ENCODE measurements around the gene MEMO1. TPM values are rescaled to one million over a fixed set of nuclear protein-coding genes. Genes with fewer than 3 reads are reported as not detected.
"Not testable (repeated sequence)": the region's sequence is repeated elsewhere in the genome, so short reads cannot be mapped to it uniquely, and the experiment has no call there.

The MEMO1 gene
- total RNA-seq, 8 experiments from 2014 or later = 24.3 to 56.6 (median 34.3) TPM

DNA sequence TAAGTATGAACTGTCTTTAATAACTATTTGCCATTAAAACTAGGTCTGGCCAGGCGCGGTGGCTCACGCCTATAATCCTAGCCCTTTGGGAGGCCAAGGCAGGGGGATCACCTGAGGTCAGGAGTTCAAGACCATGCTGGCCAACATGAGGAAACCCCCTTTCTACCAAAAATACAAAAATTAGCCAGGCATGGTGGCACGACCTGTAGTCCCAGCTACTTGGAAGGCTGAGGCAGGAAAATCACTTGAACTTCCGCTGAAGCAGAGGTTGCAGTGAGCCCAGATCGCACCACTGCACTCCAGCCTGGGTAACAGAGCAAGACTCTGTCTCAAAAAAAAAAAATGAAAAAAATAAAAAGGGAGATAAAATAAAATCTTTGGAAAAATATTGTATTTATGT is 44.4 kb downstream of the MEMO1 start:
- H3K4me1 ChIP-seq (replicated peaks in 1 of 2); H3K27ac ChIP-seq; in situ Hi-C loops (cut with MboI; ENCODE audit: low pct_unique_long_range_greater_than_20kb in 2 of 9, low sequenced_read_pairs in 9 of 9, unreplicated experiment in 9 of 9); ATAC-seq (replicated peaks in 6 of 8); H3K4me3 ChIP-seq: not testable (repeated sequence)
- 96 to 100% (median 100%) methylated on average over 1 to 6 of the region's 6 CpGs; no CpG with 5 or more reads in 2 of the 10 experiments for WGBS, 10 experiments

- Histone ChIP-seq H3K27ac (no peak overlapping the region), H3K4me3 (no peak overlapping the region), H3K4me1 (replicated peaks in 1 of 2) (no peaks in the 10 kb centered on the region)
- ATAC-seq (replicated peaks in 6 of 8) = no peak
- in situ Hi-C loops (cut with MboI; ENCODE audit: low pct_unique_long_range_greater_than_20kb in 2 of 9, low sequenced_read_pairs in 9 of 9, unreplicated experiment in 9 of 9) = no loop called here
- 98 to 100% (median 100%) methylated on average over 2 to 5 of the region's 5 CpGs; no CpG with 5 or more reads in 4 of the 10 experiments for WGBS, 10 experiments
These were observed 45.7 kb downstream of the MEMO1 start for GRCh38 chr2:31965094-31965493.

DNA sequence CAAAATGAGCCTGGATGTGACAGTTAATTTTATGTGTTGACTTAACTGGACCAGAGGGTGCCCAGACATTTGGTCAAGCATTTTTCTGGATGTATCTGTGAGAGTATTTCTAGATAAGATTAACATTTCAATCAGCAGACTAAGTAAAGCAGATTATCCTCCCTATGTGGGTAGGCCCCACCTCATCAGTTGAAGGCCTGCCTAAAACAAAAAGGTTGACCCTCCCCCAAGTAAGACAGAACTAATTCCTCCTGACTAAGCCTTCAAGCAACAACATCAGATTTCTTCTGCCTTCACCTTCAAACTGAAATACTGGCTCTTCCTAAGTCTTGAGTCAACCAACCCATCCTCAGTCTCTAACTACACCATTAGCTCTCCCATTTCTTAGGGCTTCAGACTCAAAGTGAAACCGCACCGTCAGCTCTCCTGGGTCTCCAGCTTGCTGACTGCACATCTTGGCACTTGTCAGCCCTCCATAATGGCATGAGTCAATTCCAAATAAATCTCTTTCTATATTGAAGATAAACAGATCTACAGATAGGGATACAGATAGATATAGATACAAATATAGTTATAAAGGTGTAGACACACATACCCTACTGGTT is 47.9 kb downstream of the MEMO1 start:
- H3K27ac ChIP-seq = no peak overlapping the region
- WGBS, 10 experiments = 90 to 100% (median 100%) methylated on average over 1 to 2 of the region's 2 CpGs; no CpG with 5 or more reads in 3 of the 10 experiments
- H3K4me1 ChIP-seq (replicated peaks in 1 of 2) = no peaks in the 10 kb centered on the region
- H3K4me3 ChIP-seq = no peak overlapping the region
- ATAC-seq (replicated peaks in 6 of 8) = no peak
- in situ Hi-C loops (cut with MboI; ENCODE audit: low pct_unique_long_range_greater_than_20kb in 2 of 9, low sequenced_read_pairs in 9 of 9, unreplicated experiment in 9 of 9) = no loop called here

- Histone ChIP-seq H3K4me1 (replicated peaks in 1 of 2) (no peaks in the 10 kb centered on the region), H3K27ac (no peak overlapping the region), H3K4me3 (no peak overlapping the region)
- WGBS, 10 experiments = 87 to 100% (median 92%) methylated on average over 1 to 3 of the region's 5 CpGs; no CpG with 5 or more reads in 5 of the 10 experiments
- in situ Hi-C loops (cut with MboI; ENCODE audit: low pct_unique_long_range_greater_than_20kb in 2 of 9, low sequenced_read_pairs in 9 of 9, unreplicated experiment in 9 of 9) = no loop called here
- ATAC-seq (replicated peaks in 6 of 8) = no peak
These were observed 52.6 kb downstream of the MEMO1 start for GRCh38 chr2:31958140-31958717.

GRCh38 chr2:31957354-31958139 is 53.3 kb downstream of the MEMO1 start:
- 86 to 100% (median 100%) methylated on average over 1 of the region's 1 CpG; no CpG with 5 or more reads in 3 of the 10 experiments for WGBS, 10 experiments
- no peak overlapping the region for H3K4me3 ChIP-seq
- H3K4me1 ChIP-seq (replicated peaks in 1 of 2) = no peaks in the 10 kb centered on the region
- no peak for ATAC-seq (replicated peaks in 6 of 8)
- no peak overlapping the region for H3K27ac ChIP-seq
- in situ Hi-C loops (cut with MboI; ENCODE audit: low pct_unique_long_range_greater_than_20kb in 2 of 9, low sequenced_read_pairs in 9 of 9, unreplicated experiment in 9 of 9) = no loop called here

DNA sequence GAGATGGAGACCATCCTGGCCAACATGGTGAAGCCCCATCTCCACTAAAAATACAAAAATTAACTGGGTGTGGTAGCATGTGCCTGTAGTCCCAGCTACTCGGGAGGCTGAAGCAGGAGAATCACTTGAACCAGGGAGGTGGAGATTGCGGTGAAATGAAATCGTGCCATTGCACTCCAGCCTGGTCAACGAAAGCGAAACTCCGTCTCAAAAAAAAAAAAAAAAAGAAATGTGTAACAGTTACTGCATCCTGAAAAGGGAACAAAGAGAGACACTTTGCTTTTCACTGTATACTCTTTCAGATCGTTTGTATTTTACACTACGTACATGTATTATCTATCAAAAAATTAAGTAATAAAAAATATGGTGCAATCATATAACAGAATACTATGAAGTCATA is 53.9 kb downstream of the MEMO1 start:
- H3K4me3 ChIP-seq; H3K4me1 ChIP-seq (replicated peaks in 1 of 2); ATAC-seq (replicated peaks in 6 of 8); H3K27ac ChIP-seq; in situ Hi-C loops (cut with MboI; ENCODE audit: low pct_unique_long_range_greater_than_20kb in 2 of 9, low sequenced_read_pairs in 9 of 9, unreplicated experiment in 9 of 9): not testable (repeated sequence)
- 90 to 100% (median 95%) methylated on average over 3 to 7 of the region's 8 CpGs; no CpG with 5 or more reads in 1 of the 10 experiments for WGBS, 10 experiments

DNA sequence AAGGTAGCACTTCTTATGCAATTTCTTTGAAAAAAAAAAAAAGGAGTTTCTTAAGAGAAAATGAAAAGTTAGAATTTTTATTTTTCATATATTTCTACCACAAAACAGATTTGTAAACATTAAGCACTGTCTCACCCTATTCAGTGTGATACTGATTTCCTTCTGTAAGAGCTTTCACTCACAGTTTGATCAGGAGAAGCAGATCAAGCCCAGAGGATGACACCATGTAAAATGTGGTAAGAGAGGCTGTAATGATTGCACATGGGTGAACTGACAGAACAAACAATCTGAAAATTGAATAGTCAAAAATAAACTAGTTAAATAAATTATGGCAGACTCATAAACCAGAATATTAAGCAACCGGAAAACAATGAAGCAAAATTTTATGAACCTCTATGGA is 54.5 kb downstream of the MEMO1 start:
- Histone ChIP-seq H3K4me1 (replicated peaks in 1 of 2) (no peaks in the 10 kb centered on the region), H3K27ac (no peak overlapping the region), H3K4me3 (no peak overlapping the region)
- WGBS, 10 experiments = 83 to 100% (median 100%) methylated on average over 1 of the region's 1 CpG; no CpG with 5 or more reads in 3 of the 10 experiments
- in situ Hi-C loops (cut with MboI; ENCODE audit: low pct_unique_long_range_greater_than_20kb in 2 of 9, low sequenced_read_pairs in 9 of 9, unreplicated experiment in 9 of 9) = no loop called here
- ATAC-seq (replicated peaks in 6 of 8) = no peak

DNA sequence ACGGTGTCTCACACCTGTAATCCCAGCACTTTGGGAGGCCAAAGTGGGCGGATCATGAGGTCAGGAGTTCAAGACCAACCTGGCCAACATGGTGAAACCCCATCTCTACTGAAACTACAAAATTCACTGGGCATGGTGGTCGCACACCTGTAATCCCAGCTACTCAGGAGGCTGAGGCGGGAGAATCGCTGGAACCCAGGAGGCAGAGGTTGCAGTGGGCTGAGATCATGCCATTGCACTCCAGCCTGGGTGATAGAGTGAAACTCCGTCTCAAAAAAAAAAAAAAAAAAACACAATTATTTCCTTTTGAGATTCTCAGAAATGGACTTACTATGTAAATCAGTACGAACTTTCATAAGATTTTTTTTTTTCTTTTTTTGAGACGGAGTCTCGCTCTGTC is 57.7 kb downstream of the MEMO1 start:
- H3K4me1 ChIP-seq (replicated peaks in 1 of 2); H3K4me3 ChIP-seq; ATAC-seq (replicated peaks in 6 of 8); H3K27ac ChIP-seq; in situ Hi-C loops (cut with MboI; ENCODE audit: low pct_unique_long_range_greater_than_20kb in 2 of 9, low sequenced_read_pairs in 9 of 9, unreplicated experiment in 9 of 9): not testable (repeated sequence)
- 88 to 100% (median 95%) methylated on average over 1 to 7 of the region's 9 CpGs; no CpG with 5 or more reads in 2 of the 10 experiments for WGBS, 10 experiments

DNA sequence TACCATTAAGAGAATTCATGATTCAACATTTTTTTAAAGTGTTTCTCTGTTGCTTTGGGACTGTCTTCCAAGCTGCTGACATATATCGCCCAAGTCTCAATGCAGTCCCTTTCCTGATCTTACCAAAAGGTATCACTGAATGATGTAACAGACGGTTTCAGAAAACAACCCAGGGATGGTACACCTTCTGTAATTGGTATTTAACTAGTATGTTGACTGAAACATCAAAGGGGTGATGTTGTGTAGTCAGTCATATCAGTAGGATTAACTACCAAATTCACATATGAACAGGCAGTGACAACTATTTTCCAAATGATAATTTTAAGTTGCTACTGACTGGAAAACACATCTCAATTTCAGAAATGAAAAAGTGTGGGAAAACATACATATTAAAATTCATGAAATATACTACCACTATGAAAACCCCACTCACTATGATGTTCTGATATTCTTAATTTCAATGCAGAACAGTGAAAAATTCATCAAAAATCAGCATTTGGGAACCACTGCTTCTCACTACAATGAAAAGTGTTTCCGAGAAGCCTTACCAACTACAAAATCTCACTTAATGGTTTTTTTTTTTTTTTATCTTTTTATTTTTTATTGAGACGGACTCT is 59.8 kb downstream of the MEMO1 start:
- in situ Hi-C loops (cut with MboI; ENCODE audit: low pct_unique_long_range_greater_than_20kb in 2 of 9, low sequenced_read_pairs in 9 of 9, unreplicated experiment in 9 of 9) = no loop called here
- ATAC-seq (replicated peaks in 6 of 8) = no peak
- no peak overlapping the region for H3K4me3 ChIP-seq

DNA sequence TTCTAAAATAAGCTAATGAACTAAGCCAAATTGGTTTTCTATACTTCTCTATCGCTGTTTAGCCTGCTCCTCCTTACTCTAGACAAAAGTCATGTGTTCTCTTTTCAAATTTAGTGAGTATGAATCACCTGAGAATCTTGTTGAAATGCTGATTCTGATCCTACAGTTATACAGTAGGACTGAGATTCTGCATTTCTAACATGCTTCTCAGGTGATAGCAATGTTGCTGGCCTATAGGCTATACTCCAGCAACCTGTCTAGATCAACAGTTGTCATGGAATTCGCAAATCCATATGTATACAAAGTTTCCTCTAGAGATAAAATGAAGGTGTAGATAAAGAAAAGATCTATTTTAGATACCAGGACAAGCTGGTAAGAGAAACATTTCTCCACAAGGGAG is 62.9 kb downstream of the MEMO1 start:
- in situ Hi-C loops (cut with MboI; ENCODE audit: low pct_unique_long_range_greater_than_20kb in 2 of 9, low sequenced_read_pairs in 9 of 9, unreplicated experiment in 9 of 9) = no loop called here
- no peak for ATAC-seq (replicated peaks in 6 of 8)
- Histone ChIP-seq H3K4me1 (replicated peaks in 1 of 2) (no peaks in the 10 kb centered on the region), H3K27ac (no peak overlapping the region), H3K4me3 (no peak overlapping the region)
- WGBS, 10 experiments = 83 to 100% (median 93%) methylated on average over 1 to 2 of the region's 2 CpGs

More for the DNA sequence above, 59.8 kb downstream of the MEMO1 start:
- H3K27ac ChIP-seq = no peak overlapping the region
- H3K4me1 ChIP-seq (replicated peaks in 1 of 2) = no peaks in the 10 kb centered on the region
- 91 to 100% (median 100%) methylated on average over 1 to 4 of the region's 4 CpGs for WGBS, 10 experiments

GRCh38 chr2:31946838-31947237 is 64.0 kb downstream of the MEMO1 start:
- H3K4me3 ChIP-seq = no peak overlapping the region
- H3K4me1 ChIP-seq (replicated peaks in 1 of 2) = no peaks in the 10 kb centered on the region
- no peak for ATAC-seq (replicated peaks in 6 of 8)
- WGBS, 10 experiments = 68 to 100% (median 93%) methylated on average over 1 to 4 of the region's 4 CpGs; no CpG with 5 or more reads in 2 of the 10 experiments
- in situ Hi-C loops (cut with MboI; ENCODE audit: low pct_unique_long_range_greater_than_20kb in 2 of 9, low sequenced_read_pairs in 9 of 9, unreplicated experiment in 9 of 9) = no loop called here
- H3K27ac ChIP-seq = no peak overlapping the region

- in situ Hi-C loops (cut with MboI; ENCODE audit: low pct_unique_long_range_greater_than_20kb in 2 of 9, low sequenced_read_pairs in 9 of 9, unreplicated experiment in 9 of 9) = no loop called here
- Histone ChIP-seq H3K4me1 (replicated peaks in 1 of 2) (no peaks in the 10 kb centered on the region), H3K4me3 (no peak overlapping the region), H3K27ac (no peak overlapping the region)
- 33 to 100% (median 83%) methylated on average over 1 of the region's 1 CpG; no CpG with 5 or more reads in 3 of the 10 experiments for WGBS, 10 experiments
- no peak for ATAC-seq (replicated peaks in 6 of 8)
These were observed 65.3 kb downstream of the MEMO1 start for GRCh38 chr2:31945572-31945935.

All from motor neuron (in vitro differentiated cells).